HG02852 (cell line): ENCODE measurements around the gene PCP2.

Experiments
- ATAC-seq: cut with Tn5 transposase; IDR thresholded peaks from one replicate; pipeline ENCODE4 v1.9.1; 2021; ENCODE audit warnings: mild to moderate bottlenecking, moderate library complexity; ENCODE audit not compliant: unreplicated experiment

The PCP2 gene

DNA sequence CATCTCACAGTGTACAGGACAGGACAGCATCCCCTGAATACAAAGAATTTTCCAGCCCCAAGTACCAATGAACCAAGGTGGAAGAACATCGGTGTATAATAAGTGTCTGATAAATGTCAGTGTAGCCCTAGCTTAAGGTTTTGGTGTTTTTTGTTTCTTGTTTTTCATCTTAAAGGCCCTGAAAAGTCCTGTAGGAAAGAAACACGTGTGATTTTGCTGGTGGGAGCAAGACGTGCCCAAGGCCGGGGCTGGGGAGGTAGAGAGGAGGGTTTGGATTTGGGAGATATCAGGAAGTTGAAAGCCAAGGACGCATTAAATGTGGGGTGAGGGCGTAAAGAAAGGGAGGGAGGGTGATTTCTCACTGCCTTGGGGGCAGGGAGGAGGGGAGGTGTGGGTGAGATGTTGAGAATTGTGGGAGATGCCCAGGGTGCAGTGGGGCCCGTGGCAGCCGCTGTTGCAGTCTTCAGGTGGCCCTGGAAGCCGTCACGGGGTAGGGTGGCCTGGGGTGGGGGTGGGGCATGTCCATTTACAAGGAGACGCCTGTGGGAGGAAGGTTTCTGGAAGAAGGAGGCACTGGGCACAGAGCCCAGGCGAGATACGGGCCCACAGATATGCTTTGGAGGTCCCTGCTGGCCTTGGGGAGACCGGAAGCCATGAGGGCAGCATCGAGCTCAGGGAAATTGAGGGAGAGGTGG lies 31.1 kb downstream of the PCP2 start:
- ATAC-seq: no peak

DNA sequence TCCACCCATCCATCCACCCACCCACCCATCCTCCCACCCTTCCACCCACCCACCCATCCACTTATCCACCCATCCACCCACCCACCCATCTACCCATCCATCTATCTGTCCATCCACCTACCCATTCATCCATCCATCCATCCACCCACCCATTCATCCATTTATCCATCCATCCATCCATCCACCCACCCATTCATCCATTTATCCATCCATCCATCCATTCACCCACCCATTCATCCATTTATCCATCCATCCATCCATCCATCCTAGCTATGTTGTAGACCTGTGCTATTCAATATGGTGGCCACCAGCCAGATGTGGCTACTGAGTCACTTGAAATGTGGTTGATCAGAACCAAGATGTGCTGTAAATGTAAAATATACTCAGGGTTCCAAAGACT lies 32.8 kb downstream of the PCP2 start:
- no peak for ATAC-seq

DNA sequence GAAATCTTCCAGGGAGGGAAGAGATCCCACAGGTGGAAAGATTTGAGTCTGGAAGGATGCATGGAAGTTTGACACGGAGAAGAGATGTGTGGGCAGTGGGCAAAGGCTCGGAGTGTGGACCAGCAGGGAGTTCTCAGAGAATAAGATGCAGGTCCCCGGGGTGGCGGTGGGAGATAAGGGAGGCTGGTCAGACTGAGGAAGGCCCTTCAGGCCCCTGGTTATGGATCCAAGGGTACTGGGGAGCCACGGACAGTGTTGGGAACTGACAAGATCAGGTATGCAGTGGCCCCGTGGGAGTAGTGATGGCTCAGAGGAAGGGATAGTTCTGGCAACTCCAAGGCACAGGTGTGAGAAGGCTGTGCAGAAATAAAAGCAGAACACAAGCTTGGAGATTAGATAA lies 35.3 kb downstream of the PCP2 start:
- no peak for ATAC-seq

DNA sequence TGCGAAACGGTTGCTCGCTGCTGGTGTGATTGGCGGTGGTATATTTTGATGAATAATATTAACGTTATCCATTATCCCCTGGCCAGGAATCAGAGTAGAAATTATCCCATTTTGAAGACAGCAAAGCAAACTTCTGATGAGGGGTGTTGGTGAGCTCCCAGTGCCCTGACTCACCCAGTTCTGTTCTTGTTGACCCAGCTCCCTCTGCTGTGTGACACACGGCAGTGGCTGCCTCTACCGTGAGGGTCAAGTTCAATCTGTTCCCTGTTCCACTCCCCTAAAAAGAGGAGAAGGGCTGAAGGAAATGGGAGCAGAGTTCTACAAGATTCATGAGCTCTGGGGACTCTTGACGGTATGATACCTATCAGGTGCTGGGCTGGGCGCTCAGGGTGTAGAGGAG lies 35.8 kb downstream of the PCP2 start:
- no peak for ATAC-seq

DNA sequence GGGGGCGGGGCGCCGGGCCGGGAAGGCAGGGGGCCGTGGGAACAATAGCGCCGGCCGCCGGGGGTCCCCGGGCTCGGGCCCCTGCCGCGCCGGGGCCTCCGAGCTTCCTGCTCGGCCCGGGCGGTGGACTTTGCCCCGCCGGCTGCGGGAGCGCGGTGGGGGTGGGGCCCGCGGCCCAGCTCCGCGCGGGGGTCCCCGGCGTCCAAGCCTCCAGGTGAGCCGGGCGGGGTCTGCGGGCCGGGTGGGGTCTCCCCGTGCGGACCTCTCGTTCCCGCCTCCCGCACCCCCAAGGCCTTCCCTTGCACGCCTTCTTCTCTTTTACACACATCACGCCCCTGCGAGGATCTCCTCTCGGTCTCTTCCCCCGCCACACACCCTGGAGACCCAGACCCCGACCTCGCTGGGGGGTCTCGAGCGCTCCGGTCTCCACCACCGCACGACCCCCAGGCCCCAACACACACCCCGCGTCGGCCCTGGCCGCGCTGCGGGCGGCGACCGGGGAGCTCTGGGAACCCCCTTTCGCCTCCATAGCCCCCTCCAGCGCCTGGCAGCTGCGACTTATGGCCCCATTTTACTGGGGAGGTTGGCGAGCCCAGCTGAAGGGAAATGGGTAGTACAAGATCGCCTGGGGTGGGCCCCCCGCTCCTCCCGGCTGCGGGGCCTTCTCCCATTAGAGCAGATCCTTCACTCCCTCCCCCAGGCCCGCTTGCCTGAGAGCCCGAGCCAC lies 37.1 kb downstream of the PCP2 start:
- no peak for ATAC-seq

DNA sequence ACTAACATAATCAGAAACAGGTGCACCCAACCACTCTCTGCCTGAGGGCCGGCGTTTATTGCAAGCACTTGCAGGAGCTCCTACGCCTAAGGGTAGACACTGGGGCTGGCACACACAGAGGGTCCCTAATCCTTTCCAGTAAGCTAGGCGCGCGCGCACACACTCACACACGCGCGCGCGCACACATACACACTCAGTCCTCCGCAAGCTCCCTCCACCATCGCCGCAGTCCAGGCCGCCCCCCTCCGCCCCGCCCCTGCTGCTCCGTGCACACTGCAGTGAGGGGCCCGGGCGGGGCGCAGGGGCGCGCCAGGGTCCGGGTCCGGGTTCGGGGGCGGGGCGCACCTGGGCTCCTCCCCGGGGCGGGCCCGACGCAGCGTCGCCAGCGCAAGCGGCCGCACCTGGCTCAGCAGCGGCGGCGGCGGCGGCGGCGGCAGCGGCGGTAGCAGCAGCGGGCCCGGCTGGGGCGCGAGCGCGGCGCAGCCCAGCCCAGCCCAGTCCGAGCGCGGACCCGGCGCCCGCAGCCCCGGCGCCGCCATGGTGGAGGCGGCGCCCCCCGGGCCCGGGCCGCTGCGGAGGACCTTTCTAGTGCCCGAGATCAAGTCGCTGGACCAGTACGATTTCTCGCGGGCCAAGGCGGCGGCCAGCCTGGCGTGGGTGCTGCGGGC lies 37.9 kb downstream of the PCP2 start, which contains the start of gene CAMSAP3:
Gene CAMSAP3 (plus strand): TSS at position 398 of the 668 bp plus-strand sequence. CDS start 140 bp downstream, at position 538.
- ATAC-seq: no peak

DNA sequence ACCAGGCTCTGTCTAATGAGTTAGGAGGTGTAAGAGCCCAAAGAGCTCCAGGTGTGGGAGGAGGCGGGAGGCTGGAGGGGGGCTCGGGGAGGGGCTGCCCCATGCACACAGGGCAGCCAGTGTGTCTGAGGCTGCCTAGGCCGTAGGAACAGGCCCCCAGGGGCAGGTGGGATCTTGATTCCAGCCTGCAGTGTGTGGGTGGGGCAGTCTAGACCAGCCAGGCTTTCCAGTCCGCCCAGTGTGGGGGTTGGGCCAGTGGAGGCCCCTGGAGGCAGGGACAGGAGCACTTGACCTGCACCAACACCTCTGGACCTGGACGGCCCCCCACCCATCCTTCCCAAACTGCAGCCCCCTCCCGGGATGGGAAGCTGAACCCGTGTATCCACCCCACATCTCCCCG lies 43.3 kb downstream of the PCP2 start:
- no peak for ATAC-seq

DNA sequence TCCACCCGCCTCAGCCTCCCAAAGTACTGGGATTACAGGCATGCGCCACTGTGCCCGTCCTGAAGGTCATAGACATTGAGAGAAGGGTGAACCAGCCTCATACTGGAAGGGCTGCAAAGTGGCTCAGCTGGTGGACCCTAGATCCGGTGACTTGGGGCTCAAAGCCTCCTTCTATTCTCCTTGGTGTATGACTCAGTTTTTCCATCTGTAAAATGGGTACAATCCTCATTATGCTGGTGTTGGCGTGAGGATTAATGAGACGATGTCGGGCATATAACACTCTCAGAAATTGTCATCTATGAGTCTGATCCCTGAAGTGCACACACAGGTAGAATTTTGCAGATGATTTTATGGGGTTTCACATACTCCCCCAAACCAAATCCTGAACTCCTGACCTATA lies 43.7 kb downstream of the PCP2 start:
- no peak for ATAC-seq

DNA sequence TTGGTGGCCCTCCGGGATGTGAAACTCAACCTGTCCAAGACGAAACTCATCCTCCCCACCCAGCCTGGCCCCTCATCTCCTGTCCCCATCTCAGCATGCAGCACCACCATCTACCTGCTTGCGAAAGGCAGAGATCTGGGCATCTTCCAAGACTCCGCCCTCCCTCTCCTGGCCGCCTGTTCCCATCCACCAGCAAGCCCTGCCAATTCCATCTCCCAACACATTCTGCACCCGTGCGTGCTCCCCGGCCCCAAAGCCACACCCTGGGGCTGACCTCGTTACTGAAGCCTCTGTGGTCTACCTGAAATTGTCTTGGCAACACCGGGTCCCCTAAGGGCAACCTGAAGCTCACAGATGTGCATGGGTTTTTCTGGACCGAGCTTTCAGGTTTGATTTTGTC lies 51.1 kb downstream of the PCP2 start:
- ATAC-seq: no peak
